ENCODE measurements around the gene ZMIZ1.
A peak's percentile ranks its signal among the peaks of the same experiment; 100 is the strongest.

Gene ZMIZ1

DNA sequence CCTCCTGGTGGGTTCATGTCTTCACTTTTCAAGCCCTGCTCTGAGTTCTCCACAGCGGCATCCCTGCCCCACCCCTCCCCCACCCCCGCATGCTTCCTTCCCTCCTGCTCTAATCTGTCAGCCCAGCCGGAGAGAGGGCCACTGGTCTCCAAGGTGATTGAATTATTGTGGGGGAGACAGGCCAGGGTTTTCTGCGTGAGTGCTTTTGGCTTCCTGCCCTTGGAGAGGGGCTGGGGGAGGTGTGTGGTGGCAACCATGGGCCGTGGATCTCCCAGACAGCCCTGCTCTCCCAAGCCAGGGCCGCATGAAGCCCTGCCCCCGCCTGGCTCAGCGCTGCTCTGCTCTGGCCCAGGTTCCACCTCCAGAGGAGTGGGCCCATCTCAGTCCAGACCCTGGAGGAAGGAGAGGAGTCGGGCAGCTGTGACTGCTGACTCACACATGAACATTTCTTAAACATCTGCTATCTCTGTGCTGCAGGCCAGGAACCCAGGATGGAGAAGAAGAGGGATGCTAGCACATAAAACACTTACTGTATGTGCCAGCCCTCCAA lies 109.9 kb downstream of the ZMIZ1 start:
- peak; percentile 18 for DNase-seq

DNA sequence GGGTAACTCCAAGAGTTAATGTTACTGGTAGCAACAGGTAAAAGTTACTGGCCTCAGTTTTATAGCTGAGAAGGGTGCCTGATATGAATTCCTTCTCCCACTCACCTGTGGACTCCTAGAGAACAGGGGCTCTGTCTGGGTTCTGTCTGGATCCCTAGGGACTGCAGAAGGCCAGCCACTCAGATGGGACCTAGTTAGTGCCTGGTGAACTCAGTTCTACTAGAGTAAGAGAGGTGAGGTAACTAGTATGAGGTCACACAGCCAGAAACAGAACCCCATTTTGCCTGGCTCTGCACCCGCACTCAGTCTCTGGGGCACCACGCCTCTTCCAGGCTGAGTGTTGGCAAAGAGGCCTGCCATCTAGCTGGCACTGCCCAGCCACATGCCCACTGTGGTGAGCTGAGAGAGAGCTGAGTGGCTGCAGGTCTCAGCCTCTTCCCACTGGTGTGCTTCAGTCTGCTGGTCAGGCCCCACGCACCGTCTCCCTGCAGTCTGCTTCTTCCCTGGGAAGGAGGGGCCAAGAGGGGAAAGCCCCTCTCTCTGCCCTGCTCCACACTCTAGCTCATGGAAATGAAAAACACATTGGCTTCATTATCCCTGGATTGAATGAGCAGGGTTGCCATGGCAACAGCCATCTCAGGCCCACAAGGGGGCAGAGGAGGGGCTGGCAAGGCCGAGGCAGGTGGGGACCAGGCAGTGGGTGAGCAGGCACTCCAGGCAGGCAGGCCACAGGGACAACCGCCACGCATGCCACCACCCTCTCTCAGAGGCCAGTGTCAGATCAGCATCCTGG lies 110.6 kb downstream of the ZMIZ1 start:
- DNase-seq, result no peak

DNA sequence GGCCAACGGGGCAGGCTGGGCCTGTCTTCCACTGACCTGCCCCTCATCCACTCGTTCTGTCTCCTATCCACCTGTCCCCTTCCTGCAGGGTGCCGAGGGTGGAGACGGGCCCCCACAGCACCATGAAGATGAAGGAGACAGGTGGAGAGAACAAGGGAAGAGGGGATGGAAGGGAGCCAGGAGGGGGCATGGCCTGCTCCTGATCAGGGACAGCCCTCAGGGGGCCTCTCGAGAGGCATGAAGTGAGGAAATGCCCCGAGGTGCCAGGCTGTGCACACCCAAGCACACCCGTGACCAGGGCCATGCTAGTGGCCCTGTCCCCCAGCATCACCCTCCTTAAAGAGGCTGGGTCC lies 111.2 kb downstream of the ZMIZ1 start:
- DNase-seq, result no peak

DNA sequence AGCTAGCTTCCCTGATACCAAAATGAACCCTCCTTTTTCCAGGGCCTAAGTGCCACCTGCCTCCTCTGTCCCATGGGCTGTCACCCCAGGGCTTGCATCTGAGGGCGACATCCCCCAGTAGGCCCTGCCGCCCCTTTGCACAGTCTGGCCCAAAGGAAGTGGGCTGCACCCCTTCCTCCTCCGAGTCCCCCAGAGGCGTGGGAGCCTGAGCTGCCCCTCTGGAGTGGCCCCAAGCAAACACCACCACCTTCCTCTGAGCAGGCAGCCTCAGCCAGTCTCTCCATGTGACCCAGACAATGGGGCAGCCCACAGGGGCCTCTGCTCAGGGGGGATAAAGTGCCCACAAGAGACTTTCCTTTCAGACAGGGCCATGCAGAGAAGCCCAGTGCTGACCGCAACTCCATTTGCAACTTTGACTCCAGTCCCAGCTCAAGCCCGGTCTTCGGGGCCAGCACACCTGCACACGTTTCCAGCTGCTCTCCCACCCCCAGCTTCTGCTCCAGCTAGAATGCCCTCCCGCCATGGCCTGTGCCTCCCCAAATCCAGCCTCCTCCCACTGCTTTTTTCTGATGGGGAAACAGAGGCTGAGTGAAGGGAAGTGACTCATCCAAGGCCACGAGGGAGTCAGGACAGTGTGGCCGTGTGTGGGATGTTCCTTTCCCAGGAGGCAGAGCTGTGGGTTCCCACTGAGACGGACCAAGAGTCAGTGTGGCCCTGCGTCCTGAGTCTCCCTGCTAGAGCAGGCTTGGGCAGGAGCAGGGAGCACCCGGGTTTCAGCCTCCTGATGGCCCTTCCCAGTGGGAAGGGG lies 111.9 kb downstream of the ZMIZ1 start:
- DNase-seq, result no peak

DNA sequence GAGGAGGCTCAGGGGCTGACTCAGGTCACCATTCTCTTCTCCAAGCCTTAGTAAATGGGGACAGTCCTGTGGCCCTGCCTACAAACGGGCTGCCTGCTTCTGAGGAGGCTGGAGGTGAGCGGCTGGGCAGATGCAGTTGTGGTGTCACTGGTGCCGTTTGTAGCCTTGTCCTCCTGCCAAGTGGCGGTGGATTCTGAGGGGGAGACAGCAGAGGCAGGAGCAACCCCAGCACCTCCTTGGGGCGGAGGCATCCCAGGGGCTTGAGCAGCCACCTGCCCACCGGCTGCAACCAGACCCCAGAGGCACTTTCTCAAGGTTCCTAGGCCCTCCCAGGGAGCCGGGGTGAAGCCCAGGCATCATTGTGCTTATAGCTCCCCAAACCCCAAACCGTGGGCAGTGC lies 112.5 kb downstream of the ZMIZ1 start:
- DNase-seq, result no peak

DNA sequence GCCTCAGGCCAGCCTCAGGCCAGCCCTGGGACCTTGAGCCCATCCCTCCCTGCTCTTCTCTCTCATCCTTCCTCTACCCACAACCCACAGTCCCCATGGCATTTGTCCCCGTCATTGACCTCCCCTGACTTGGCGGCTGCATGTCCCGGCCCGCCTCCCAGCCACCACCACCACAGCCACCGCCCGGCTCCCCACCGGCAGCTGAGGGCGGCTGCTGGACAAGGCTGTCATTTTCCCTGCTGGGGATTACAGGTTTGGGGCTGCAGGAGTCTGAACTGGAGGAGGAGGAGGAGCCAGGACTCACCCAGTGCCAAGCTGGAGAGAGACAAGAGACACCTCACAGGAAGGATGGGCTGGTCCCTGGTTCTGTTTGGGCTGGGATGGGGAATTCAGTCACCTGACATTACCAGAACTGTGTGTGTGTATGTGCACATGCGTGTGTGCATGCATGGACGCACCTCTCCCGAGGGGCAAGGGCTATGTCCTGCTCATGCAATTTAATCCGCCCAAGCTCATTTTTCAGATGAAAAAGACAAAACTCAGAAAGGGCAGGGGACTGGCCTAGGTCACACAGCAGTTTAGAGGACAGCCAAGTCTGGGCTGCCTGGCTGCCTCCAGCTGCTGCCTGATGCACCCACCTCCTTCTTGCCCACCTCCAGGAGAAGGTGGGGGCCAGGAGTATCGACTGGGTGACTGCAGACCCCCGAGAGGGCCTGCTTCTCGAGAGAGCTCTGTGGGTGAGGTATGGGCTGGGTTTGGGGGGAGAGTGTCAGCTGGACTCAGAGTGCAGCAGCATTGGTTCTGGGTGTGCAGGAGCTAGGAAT lies 113.1 kb downstream of the ZMIZ1 start:
- no peak for DNase-seq

DNA sequence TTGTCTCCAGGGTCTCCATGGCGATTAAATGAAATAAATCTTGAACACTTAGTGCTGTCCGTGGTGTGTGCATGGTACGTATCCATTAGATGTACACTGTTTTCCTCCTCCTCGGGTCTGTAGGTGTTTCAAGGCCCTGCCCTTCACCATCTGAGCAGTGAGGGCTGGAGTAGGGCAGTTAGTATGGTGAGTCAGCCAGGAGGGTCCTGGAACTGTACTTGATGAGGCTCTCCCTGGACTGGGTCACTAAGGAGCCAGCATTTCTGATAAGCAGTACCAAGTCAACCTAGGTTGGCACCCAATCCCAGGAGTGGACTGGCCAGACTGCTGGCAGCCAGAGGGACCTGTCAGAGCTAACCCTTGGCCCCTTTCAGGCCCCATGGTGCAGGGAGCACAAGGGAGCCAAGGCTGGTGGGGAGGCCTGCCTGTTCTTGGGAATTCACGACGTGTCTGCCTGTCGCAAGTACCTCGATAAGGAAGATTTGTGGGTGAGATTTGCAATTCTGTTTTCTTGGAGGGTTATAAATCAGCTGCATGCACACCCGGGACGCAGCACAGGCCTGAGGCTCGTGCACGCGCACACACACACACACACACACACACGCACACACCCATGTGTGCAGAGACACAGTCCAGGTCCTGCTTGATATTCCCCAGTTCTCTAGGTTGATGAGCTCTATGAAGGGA lies 114.2 kb downstream of the ZMIZ1 start:
- DNase-seq, result no peak

DNA sequence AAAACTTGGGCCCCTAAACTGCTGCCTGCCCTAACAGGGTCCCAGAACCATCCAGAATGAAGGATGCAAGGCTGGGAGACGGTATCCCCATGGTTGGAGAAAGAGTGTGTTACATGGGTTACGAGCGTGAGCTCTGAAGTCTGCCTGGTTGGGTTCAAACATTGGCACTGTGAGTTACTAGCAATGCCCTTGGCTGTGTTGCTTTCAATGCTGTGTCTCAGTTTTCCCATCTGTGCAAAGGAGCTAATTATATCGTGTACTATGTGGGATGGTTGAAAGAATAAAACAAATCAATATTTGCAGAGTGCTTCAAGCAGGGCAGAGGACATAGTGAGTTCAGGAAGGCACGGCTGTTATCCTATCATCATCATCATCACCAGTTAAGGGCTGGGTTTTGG lies 114.7 kb downstream of the ZMIZ1 start:
- no peak for DNase-seq

DNA sequence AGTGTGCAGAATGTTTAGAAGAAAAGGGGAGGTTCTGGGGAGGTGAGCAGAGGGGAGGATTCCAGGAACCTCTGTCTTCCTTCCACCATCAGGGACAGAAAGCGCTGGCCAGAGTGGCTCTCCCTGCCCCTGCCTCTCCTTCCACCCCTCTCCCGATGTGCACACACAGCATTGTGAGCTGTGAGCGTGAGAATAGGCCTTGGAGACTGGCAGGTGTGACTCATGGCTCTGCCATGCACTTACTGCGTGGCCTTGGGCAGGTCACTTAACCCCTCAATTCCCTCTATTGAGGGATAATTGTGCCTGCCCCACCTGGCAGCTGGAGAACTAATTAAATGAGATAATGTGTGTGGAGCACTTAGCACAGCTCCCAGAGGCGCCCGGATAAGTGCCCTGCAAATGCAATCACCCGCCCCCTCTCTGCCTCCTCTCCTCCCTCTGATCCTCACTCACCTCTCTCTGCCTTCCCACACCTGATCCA lies 115.4 kb downstream of the ZMIZ1 start:
- DNase-seq, result peak; percentile 26

DNA sequence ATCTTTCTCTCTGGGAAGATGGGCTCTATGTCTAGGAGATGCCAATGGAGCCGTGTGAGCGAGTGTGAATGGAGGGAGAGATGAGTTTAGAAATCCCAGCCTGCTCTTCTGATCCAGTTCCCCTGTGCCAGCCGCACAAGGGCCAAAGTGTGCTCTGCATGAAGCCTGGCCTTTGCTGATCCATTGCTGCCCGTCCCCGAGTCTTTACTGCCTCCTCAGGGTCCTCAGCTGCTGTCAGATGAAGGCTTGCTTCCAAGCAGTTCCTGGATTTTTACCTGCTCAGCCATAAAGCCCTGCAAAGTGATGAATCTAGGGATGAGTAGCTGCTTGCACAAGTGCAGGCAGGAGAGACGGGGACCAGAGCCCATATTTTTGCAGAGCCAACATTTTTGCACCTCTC lies 115.9 kb downstream of the ZMIZ1 start:
- DNase-seq, result no peak

DNA sequence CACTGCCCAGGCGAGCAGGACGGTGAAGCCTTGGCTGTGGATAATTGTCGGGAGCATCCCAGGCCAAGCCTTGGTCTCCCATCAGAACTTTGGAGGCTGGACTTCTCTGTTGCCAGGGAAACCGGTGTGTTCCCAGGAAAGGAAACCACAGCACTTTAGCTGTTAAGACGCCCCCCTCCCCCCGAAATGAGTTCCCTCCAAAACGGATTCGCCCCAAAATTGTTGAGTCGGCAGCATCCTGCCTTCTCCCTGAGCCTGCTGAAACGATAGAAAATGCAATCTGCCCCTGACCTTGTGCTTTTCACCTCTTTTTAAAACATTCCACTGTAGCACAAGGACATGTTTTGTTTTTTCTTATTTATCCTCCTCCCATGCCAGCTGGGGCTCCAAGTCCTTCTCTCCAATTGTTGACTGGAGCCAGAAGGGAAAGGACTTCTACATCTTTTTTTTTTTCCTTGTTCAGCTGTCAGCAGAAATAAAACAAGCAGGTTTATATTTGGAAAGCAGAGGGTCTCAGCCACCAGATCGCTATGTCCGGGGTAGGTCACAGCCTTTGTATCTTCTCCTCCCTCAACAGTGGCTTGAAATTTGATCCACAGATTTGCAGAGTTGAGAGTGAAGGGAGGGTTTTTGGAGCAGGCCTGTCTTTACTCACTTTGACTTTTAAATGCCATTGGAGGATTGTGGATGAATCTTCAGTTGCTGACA lies 116.5 kb downstream of the ZMIZ1 start:
- DNase-seq, result no peak

DNA sequence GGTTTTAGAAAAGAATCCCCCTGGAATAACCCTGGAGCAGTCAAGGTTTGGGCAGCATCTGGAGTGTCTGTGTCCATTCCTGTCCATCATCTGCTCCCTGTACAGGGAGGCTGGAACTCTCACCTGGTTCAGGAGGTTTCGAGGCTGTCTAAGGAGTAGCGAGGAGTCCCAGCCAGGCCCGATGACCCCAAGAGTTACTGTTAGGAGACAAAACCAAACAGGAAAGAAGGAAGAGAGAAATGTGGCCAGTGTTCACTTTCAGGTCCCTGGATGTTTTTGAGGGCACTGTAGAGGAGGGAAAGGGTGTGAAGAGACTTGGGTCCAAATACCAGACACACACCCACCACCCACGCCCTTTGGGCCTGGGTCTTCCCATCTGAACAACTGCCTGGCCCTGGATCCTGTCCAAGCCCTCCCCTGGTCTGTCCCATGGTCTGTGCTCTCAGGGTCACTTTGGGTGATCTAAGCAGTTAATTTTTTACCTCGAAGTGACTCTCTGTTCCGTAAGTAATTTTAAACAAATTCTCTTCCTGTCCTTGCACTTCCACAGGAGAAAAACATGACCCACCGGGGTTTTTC lies 117.1 kb downstream of the ZMIZ1 start:
- no peak for DNase-seq

DNA sequence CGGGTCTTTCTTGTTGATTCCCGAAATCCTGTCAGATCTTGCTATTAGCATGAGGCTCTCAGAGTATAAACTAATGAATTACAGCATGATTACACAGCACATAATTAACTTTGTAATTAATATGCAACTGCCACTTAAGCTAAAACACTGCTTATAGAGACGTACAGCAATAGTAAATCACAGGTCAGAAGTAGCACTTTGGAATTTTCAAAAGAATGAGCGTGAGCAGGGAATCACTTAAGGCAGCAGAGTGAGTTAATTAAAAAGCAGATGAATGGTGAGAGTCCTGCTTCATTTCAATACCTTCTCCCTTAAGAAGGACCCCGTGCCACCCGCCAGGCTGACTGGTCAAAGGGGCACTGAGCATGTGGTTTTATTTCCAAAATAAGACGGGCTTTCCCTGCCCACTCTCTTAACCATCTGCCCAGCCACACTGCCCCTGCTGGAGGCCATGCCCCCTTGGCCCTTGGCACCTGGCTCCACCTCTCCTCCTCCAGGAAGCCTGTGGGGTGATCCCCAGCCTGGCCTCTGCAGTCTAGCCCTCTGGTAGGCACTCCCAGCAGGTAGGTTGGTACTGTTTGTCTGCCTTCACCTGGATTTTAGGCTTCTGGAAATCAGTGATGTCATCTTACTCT lies 117.8 kb downstream of the ZMIZ1 start:
- DNase-seq, result no peak

DNA sequence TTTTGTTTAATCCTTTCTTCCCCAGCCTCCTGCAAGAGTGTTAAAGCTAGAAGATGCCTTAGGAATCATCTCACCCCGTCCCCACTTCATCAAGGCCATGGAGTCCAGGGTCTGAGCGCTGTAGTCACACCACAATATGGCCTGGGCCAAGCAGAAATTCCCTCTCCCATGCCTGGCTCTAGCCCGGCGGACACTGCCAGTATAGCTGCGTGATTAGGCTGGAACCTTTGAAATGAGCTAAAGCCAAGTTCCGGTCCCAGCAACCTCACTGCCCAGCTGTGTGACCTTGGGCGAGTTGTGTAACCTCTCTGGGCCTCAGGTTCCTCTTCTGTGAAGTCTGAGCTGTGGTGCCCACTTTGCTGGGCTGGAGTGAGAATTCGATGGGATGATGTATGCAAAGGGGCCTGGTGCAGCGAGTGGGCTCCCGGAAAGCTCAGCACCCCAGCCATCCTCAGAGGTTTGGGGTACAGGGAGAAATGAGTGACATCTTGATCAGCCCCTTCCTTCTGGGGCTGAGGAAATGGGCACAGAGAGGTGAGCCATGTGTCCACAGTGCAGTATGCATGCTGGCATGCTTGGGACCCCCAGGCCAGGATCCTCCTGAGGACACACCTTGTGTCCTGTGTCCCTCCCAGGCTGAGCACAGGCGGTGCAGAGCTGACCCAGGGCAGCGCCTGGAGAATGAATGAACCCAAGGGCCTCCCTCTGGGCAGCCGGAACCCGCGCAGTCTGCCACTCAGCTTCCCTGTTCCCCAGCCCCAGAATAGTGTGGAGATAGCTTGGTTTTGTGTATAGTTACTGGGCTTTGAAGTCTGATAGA lies 118.6 kb downstream of the ZMIZ1 start:
- no peak for DNase-seq

DNA sequence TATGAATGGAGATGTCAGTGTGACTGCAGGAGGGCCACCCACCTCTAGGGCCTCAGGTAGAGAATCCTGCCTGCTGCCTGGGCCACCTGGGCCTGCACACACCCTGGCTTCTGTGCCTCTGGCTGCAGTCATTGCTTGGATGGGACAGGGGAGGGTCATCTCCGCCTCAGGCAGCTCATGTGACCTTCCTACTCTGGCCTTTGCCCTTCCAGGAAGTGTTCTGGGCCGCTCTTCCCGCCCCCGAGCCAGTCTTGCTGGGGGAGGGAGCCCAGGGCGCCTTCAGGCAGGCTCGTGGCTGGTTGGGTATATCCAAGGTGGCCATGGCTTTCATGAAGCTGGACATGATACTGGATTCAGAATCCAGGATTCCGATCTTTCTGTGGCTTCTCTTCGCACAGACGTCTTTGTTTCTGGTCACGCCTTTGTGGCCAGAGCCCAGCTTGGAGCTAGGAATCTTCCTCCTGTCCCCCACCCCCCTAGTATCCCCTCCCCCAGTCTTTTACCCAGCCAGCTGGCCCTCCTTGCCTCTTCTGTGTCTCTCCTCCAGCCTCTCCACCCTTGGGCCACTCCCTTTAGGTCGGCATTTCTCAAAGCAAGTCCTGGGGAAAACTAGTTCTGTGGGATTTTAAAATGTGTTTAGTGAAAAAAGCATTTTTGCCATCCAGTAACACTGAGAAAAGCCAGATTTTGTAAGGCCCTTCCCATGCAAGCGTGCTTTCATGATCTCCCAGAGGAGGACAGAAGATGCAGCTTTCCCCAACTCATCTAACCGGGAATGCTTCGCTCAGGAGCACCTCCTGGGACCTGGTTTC lies 119.6 kb downstream of the ZMIZ1 start:
- no peak for DNase-seq

DNA sequence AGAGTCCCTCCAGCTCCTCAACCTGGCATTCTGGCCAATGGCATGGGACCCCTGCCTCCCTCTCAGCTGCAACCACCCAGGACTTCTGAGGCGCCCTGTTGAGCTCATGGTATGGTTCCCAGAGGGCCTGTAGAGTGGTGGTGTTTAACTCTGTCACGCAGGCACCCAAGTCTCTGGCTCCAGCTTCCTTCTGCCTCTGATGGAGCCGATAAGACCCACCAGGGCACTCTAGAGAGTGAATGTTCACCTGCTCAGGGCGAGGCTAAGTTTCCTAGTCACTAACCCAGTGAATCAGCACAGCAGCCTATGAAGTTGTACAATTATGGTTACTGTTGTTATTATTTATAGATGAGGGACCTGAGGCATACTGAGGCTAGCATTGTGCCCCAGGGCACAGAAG lies 120.4 kb downstream of the ZMIZ1 start:
- DNase-seq, result no peak

DNA sequence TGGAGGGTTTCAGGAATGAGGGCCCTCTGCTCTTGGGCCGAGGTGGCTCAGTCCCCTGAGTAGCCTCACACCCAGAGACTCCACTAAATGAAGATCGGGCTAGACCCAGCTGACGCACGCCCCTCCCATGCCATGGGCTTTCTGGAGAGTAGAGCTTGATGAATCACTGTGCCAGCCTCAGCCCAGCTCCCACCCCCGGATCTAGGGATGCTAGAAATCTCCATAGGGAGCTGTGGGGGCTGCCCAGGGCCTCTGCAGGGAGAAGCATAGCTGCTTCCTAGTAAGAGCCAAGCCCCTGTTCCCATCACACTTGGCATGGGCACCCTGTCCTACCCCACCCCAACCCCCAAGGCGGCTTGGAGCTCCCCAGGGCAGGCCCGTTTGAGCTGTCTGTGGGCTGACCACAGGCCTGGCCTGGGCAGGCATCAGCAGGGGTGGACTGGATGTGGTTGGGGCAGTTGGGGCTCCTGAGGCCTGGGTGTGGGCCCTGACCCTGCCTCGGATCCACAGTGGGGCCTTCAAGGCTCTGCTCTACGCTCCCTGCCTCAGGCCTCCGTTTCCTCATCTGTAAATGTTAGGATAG lies 121.2 kb downstream of the ZMIZ1 start:
- no peak for DNase-seq

DNA sequence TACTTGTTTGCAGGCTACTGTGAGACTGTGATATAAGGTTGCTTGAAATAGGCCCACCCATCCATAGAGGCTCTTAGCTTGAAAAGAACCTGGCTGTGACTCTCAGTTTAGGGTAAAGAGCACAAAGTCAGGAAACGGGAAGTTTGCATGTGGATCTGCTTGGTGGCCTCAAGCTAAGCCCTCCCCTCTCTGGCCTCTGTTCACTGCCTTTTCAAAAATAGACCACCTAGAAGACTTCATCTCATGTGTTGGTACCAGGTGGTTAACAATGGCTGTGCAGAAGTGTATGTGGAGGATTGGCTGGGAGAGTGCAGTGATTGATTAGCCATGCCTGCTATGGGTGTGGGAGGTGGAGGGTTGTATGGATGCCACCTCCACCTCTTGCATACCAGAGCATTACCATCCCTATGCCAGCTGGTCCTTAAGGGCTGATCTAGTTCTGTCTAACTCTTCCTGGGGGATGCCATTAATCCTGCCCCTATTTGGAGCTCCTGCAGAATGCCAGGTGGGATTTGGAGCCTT lies 122.0 kb downstream of the ZMIZ1 start:
- DNase-seq, result no peak
